ENCODE measurements around the gene OR2AJ1. TPM values are rescaled to one million over a fixed set of nuclear protein-coding genes. Genes with fewer than 3 reads are reported as not detected.
"Not testable (repeated sequence)": the region's sequence is repeated elsewhere in the genome, so short reads cannot be mapped to it uniquely, and the experiment has no call there.

The OR2AJ1 gene
- total RNA-seq, 3 donors from 2014 or later, result not detected

DNA sequence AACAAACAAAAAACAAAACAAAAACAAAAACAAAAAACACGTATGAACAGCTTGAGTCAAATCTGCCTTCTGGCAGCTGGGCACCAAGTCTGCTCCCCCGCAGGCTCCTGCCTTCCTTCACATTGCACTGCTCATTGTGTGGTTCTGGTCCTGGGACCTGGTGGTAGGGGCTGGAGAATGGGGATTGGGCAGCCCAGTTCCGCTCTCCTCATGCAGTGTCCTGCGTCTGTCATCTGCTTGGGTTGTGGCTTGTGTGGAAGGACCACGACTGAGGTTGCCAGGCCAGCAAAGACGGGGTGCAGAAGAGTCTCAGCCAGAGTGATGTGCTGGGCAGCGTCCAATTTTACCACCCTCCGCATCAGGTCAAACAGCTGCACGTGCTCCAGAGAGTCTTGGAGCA lies 11.1 kb downstream of the OR2AJ1 start:
- DNase-seq, result no peak
- no peak for ATAC-seq
- Histone ChIP-seq H3K9me3 (peaks cover 18% of the 10 kb centered on the region), H3K4me1 (ENCODE audit: low read depth) (no peaks in the 10 kb centered on the region), H3K4me3 (no peak overlapping the region), H3K36me3 (ENCODE audit: low read depth) (no peaks in the 10 kb centered on the region)
- TF ChIP-seq, protein P1, sequence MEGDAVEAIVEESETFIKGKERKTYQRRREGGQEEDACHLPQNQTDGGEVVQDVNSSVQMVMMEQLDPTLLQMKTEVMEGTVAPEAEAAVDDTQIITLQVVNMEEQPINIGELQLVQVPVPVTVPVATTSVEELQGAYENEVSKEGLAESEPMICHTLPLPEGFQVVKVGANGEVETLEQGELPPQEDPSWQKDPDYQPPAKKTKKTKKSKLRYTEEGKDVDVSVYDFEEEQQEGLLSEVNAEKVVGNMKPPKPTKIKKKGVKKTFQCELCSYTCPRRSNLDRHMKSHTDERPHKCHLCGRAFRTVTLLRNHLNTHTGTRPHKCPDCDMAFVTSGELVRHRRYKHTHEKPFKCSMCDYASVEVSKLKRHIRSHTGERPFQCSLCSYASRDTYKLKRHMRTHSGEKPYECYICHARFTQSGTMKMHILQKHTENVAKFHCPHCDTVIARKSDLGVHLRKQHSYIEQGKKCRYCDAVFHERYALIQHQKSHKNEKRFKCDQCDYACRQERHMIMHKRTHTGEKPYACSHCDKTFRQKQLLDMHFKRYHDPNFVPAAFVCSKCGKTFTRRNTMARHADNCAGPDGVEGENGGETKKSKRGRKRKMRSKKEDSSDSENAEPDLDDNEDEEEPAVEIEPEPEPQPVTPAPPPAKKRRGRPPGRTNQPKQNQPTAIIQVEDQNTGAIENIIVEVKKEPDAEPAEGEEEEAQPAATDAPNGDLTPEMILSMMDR (IDR thresholded peaks at IDR 0.05), result no peak
- intact Hi-C loops (cut with DNase I, micrococcal nuclease), result no loop called here

DNA sequence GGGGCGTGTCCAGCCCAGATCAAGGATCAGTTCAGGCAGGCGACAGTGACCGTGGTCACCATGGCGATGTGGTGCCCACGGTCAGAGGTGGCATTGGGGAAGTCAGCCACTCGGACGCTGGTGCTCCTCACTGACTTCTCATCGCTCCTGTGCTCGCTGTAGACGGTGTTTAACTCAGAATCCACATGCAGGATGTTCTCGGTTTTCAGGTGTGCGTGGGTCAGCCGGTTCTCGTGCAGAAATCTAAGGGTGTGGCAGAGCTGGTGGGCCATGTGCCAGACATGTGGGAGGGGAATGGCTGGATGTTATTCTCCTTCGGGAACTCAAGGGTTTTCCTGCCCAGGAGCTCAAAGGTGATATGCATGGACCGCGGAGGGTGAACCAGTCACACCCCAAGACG lies 11.7 kb downstream of the OR2AJ1 start:
- no peaks in the 10 kb centered on the region for H3K36me3 ChIP-seq (ENCODE audit: low read depth)
- ATAC-seq (no peak), DNase-seq (no peak)
- TF ChIP-seq, protein P1 (IDR thresholded peaks at IDR 0.05), result no peak
- no peak overlapping the region for H3K4me3 ChIP-seq
- intact Hi-C loops (cut with DNase I, micrococcal nuclease), result no loop called here
- H3K9me3 ChIP-seq, result peaks cover 14% of the 10 kb centered on the region
- no peaks in the 10 kb centered on the region for H3K4me1 ChIP-seq (ENCODE audit: low read depth)

DNA sequence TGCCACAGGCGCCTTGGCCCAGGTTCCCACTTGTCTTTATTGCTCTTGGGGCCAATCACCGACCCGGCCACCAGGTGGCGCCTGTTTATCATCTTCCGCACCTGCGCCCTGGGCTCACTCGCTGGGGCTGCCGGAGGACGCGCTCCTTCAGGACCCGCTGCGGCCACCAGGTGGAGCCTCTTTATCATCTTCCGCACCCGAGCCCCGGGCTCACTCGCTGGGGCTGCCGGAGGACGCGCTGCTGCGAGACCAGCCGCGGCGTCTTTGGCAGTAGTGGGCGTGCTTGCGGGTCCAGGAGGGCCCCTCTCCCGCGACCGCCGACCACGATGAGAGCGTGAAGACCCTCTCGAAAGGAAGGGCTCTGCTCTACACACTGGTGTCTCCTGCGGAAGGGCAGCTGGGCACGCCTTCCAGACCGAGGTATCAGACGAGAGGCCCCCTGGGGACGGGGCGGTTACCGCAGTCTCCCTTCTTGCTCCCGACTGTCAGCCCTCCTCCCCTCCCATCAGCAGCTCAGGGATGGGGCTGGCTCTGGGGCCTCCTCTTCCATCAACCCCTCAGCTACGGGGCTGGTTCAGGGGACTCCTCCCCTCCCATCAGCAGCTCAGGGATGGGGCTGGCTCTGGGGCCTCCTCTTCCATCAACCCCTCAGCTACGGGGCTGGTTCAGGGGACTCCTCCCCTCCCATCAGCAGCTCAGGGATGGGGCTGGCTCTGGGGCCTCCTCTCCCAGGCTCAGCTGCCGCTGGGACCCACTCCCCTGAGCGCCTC lies 12.5 kb downstream of the OR2AJ1 start:
- peaks cover 17% of the 10 kb centered on the region for H3K9me3 ChIP-seq
- H3K4me1 ChIP-seq (ENCODE audit: low read depth); H3K36me3 ChIP-seq (ENCODE audit: low read depth); intact Hi-C loops (cut with DNase I, micrococcal nuclease); H3K4me3 ChIP-seq: not testable (repeated sequence)
- DNase-seq (peak; percentile 47 to 80 (median 47)), ATAC-seq (peak; percentile 91)

DNA sequence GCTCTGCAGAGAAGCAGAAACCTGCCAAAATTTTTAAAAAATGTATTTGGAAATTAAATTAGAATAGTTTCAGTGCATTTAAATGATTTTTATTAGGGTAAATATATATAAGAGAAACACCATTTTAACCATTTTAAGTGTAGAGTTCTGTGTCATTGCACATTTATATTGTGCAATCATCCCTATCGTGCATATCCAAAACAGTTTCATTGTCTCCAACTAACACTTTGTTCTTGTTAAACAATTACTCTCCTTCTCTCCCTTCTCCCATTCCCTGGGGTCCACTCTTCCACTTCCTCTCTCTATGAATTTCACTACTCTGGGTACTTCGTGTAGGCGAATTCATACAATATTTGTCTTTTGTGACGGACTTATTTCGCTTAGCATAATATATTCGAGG lies 17.9 kb downstream of the OR2AJ1 start:
- ATAC-seq (no peak), DNase-seq (no peak)
- TF ChIP-seq, protein P1 (IDR thresholded peaks at IDR 0.05), result no peak
- peaks cover 4% of the 10 kb centered on the region for H3K9me3 ChIP-seq
- H3K36me3 ChIP-seq (ENCODE audit: low read depth), result no peaks in the 10 kb centered on the region
- no peak overlapping the region for H3K4me3 ChIP-seq
- intact Hi-C loops (cut with DNase I, micrococcal nuclease), result no loop called here
- no peaks in the 10 kb centered on the region for H3K4me1 ChIP-seq (ENCODE audit: low read depth)

DNA sequence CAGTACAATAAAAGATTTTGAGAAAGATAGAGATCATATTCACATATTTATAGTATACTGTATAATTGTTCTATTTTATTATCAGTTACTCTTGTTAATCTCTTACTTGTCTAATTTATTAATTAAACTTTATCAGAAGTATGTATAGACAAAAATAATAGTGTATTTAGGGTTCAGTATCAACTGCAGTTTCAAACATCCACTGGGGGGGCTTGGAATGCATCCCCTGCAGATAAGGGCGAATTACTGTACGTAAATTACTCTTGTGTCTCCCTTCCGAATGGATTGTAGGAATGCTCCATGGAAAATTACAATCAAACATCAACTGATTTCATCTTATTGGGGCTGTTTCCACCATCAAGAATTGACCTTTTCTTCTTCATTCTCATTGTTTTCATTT lies 23.9 kb downstream of the OR2AJ1 start, which contains the start of gene OR2L8:
TSS of gene OR2L8 (plus strand) at position 301 of the 400 bp plus-strand sequence. CDS start at position 301, 0 bp downstream.
- no peaks in the 10 kb centered on the region for H3K4me1 ChIP-seq (ENCODE audit: low read depth)
- no peak for DNase-seq
- intact Hi-C loops (cut with DNase I, micrococcal nuclease), result no loop called here
- TF ChIP-seq, protein P1 (IDR thresholded peaks at IDR 0.05), result no peak
- no peak within 1 kb of the TSS for H3K4me3 ChIP-seq
- H3K36me3 ChIP-seq (ENCODE audit: low read depth), result no peaks in the 10 kb centered on the region
- H3K9me3 ChIP-seq, result peaks cover 5% of the 10 kb centered on the region
- no peak for ATAC-seq

DNA sequence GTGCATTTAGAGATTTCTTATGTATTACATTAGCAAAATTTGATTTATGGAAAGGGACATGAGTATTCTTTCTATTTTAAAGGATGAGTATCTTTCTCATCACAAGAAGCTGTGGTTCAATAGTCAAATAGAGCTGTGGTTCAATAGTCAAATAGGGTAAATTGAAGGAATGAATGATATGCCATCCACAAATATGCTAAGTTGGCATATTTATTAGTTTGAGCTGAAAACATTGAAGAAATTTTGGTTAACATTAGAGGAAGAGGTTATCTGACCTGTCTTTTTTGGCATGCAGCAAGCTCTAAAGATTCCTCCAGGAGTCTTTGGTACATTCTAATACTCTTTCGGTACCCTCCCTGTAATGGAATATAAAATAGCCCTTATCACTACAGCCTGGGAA lies 28.7 kb downstream of the OR2AJ1 start:
- ATAC-seq, result no peak
- intact Hi-C loops (cut with DNase I, micrococcal nuclease), result no loop called here
- Histone ChIP-seq H3K36me3 (ENCODE audit: low read depth) (no peaks in the 10 kb centered on the region), H3K4me3 (no peak overlapping the region), H3K9me3 (peaks cover 5% of the 10 kb centered on the region), H3K4me1 (ENCODE audit: low read depth) (no peaks in the 10 kb centered on the region)
- no peak for DNase-seq
- TF ChIP-seq, protein P1 (IDR thresholded peaks at IDR 0.05), result no peak
